Stomach (tissue), 9 donors: ENCODE results near the gene REN. TPM values are rescaled to one million over a fixed set of nuclear protein-coding genes. Genes with fewer than 3 reads are reported as not detected.
A peak's percentile ranks its signal among the peaks of the same experiment; 100 is the strongest.

Source experiments
- DNase-seq, 2 donors: peaks; one replicate each; pipeline versions ENCODE4 v3.0.0 to v3.0.0-alpha.2; 2013 to 2019
- H3K27ac ChIP-seq, 5 donors: fragments of 200-600 bp in 4 of 5; sonication (generic) in 4 of 5; one replicate each; pipeline ENCODE4 v1.5.1; 2013 to 2019; ENCODE audit warnings: mild to moderate bottlenecking in 1 of 5, moderate library complexity in 1 of 5
- H3K27me3 ChIP-seq, 3 donors: fragments of 200-600 bp; sonication (generic); one replicate each; pipeline ENCODE4 v1.5.1; 2017 to 2019; ENCODE audit warnings: mixed run types in 1 of 3
- H3K36me3 ChIP-seq, 4 donors: fragments of 200-600 bp; sonication (generic); 1 replicate in 3 of 4; 2 replicates in 1 of 4; pipeline ENCODE4 v1.5.1; 2016 to 2019
- H3K4me1 ChIP-seq, 4 donors: fragments of 200-600 bp; sonication (generic); one replicate each; pipeline ENCODE4 v1.5.1; 2016 to 2019
- H3K4me3 ChIP-seq, 4 donors: fragments of 200-600 bp; sonication (generic) in 3 of 4; one replicate each; pipeline ENCODE4 v1.5.1; 2016 to 2019; ENCODE audit warnings: mild to moderate bottlenecking in 1 of 4
- H3K9me3 ChIP-seq, 4 donors: fragments of 200-600 bp; sonication (generic); one replicate each; pipeline ENCODE4 v1.5.1; 2016 to 2019
- CTCF ChIP-seq, 7 experiments: fragments of 450-650 bp in 4 of 7; fragments of 200-600 bp in 3 of 7; sonication (generic) in 3 of 7; IDR thresholded peaks; one replicate each; pipeline ENCODE4 v1.5.1; 2016 to 2019; ENCODE audit warnings: antibody characterized with exemption in 7 of 7, control low read depth in 2 of 7, mild to moderate bottlenecking in 1 of 7
- EP300 ChIP-seq: sonication (generic); formaldehyde crosslinking; IDR thresholded peaks from one replicate; pipeline ENCODE4 v1.6.1; 2017; ENCODE audit warnings: antibody characterized with exemption
- POLR2A ChIP-seq, 4 donors: fragments of 450-650 bp; IDR thresholded peaks; one replicate each; pipeline ENCODE4 v1.6.1; 2016; ENCODE audit warnings: antibody characterized with exemption in 4 of 4, control low read depth in 2 of 4, mild to moderate bottlenecking in 1 of 4, moderate library complexity in 1 of 4
- POLR2AphosphoS5 ChIP-seq, 3 donors: sonication (generic); formaldehyde crosslinking; IDR thresholded peaks; one replicate each; pipeline ENCODE4 v1.6.1; 2016; ENCODE audit warnings: antibody characterized with exemption in 3 of 3
- WGBS, 5 donors: extraction: QIAGEN DNeasy Blood & Tissue Kit in 3 of 5; methylation state at CpG; one replicate each; pipeline versions ENCODE4 v1.1.5 to v1.1.7; 2013 to 2018; 5-methylcytosine and 5-hydroxymethylcytosine counted together
- intact Hi-C: fragments of 100-400 bp; cut with DNase I; formaldehyde crosslinking; loops from one replicate; pipeline ENCODE4 v1.15.1; 2023; ENCODE audit warnings: low total_unique reads
- polyA plus RNA-seq, 3 donors: library from polyadenylated mRNA; stranded (reverse); fragments of 200-250 nt; gene quantifications; one replicate each; pipeline ENCODE4 v1.2.3, GENCODE V29; 2013
- total RNA-seq, 5 donors: library from RNA; depleted of rRNA; stranded (reverse); fragments of >200 nt; gene quantifications; one replicate each; pipeline versions ENCODE4 v1.1.0 to v1.2.3, GENCODE V29; 2014 to 2016
- donor health status: healthy with polysubstance abuse.
- donor health status: Bipolar disorder and iron deficiency.
- donor health status: healthy.

REN gene
- total and polyA plus RNA-seq, 8 donors: 0.08 TPM; not detected in 7

- no peak for DNase-seq
- Histone ChIP-seq H3K4me1 (peaks cover 2 to 36% (median 15%) of the 10 kb centered on the region in 4 donors), H3K36me3 (peaks cover 11 to 42% (median 32%) of the 10 kb centered on the region in 4 donors), H3K4me3 (no peak overlapping the region), H3K9me3 (no peaks in the 10 kb centered on the region), H3K27me3 (no peaks in the 10 kb centered on the region), H3K27ac (peak overlapping the region in 2 of 5 donors; percentile 8 to 29)
- TF ChIP-seq POLR2A (IDR thresholded peaks at IDR 0.05): no peak
- no peak for TF ChIP-seq CTCF (IDR thresholded peaks at IDR 0.05)
- TF ChIP-seq EP300: no peak
- TF ChIP-seq POLR2AphosphoS5 (IDR thresholded peaks at IDR 0.05): no peak
- intact Hi-C loops: no loop called here
- 44 to 71% (median 65%) methylated on average over 1 of the region's 1 CpG for WGBS, 5 donors
Observed at GRCh38 chr1:204113896-204114295, 52.2 kb downstream of the REN start.

GRCh38 chr1:204112876-204113730 lies 53.0 kb downstream of the REN start:
- Histone ChIP-seq H3K36me3 (peaks cover 11 to 34% (median 25%) of the 10 kb centered on the region in 4 donors), H3K27me3 (no peaks in the 10 kb centered on the region), H3K4me3 (no peak overlapping the region), H3K9me3 (no peaks in the 10 kb centered on the region), H3K4me1 (peaks cover 5 to 44% (median 22%) of the 10 kb centered on the region in 4 donors), H3K27ac (peak overlapping the region in 3 of 5 donors; percentile 8 to 54 (median 49))
- DNase-seq: no peak
- no peak for TF ChIP-seq POLR2A (IDR thresholded peaks at IDR 0.05)
- TF ChIP-seq POLR2AphosphoS5 (IDR thresholded peaks at IDR 0.05): no peak
- TF ChIP-seq EP300: no peak
- TF ChIP-seq CTCF (IDR thresholded peaks at IDR 0.05): no peak
- intact Hi-C loops: no loop called here
- WGBS, 5 donors: 76 to 85% (median 83%) methylated on average over 8 to 11 of the region's 11 CpGs

DNA sequence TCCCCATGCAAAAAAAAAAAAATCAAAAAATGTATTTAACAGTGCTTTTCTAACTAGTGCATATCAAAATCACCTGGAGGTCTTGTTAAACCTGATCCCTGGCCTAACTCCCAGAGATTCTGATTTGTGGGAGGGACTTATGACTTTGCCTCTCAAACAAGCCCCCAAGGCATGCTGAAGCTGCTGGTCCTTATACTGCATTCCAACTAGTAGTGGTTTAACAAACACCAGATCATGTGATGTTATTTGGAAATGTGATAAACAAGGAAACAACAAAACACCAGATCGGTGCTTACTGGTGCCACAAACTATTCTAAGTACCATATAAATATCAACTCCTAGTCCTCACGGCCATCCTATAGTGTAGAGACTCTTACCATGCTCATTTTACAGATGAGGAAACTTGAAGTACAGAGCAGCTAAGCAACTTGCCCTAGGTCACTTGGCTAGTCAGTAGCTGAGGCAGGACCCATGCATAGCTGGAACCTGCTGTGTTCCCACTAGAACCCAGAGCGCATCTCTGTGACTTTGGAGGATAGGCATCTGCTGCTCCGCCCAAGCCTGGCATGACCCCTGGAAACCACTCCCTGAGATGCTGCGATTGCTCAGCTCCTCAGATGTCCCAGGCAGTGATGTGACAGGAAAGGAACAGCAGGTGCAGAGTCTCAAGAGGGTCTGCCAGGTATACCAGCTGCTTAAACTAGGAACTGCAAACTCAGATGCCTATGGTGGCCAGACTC lies 55.1 kb downstream of the REN start:
- Histone ChIP-seq H3K36me3 (peaks cover 0 to 13% (median 6%) of the 10 kb centered on the region in 4 donors), H3K4me3 (no peak overlapping the region), H3K9me3 (no peaks in the 10 kb centered on the region), H3K27me3 (no peaks in the 10 kb centered on the region), H3K27ac (no peak overlapping the region), H3K4me1 (peaks cover 5 to 52% (median 32%) of the 10 kb centered on the region in 4 donors)
- no peak for TF ChIP-seq EP300
- no peak for TF ChIP-seq POLR2A (IDR thresholded peaks at IDR 0.05)
- TF ChIP-seq CTCF (IDR thresholded peaks at IDR 0.05): no peak
- intact Hi-C loops: no loop called here
- WGBS, 5 donors: 73 to 86% (median 81%) methylated on average over 5 of the region's 5 CpGs
- no peak for DNase-seq

DNA sequence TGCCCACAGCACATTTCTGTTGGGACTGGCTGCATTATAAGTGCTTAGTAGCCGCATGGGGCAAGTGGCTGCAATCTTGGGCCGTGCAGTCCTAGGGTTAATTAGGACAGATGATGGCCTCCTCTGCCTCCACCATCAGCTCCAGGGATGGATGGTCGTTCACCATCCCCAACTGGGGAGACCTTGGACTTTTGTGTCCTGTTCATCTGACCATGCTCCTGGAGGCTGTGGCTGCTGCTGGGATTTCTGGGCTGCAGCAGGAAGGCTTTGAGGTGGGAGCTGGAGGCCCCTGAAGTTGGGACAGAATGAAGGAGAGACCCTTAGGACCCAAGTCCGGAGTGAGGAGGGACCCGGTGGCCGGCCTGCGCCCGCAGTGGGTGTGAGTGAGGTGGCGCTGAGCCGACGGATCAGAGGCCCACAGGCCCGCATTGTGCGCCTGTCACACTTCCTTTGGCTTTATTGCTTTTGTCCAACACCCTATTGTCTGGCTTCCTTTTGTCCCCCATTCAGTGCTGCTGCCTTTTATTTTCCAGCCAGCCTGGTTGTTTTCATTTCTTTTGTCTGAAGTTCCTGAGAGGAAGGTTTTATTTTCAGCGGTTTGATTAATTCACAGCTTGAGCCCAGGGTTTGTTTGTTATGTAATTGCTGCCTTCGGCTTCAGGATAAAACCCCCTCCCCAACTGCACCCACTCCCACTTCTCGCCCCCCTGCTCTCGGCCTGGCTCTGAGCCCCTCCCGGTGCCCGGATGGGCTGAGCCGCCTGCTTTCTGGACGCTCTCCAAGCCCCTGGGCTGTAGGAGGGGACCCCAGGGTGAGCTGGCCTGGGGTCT lies 57.6 kb downstream of the REN start:
- no peaks in the 10 kb centered on the region for H3K27me3 ChIP-seq
- TF ChIP-seq CTCF (IDR thresholded peaks at IDR 0.05) (no peak), POLR2AphosphoS5 (IDR thresholded peaks at IDR 0.05) (no peak), POLR2A (IDR thresholded peaks at IDR 0.05) (no peak), EP300 (no peak)
- 36 to 51% (median 40%) methylated on average over 20 to 21 of the region's 21 CpGs for WGBS, 5 donors
- H3K4me3 ChIP-seq: no peak overlapping the region
- peak overlapping the region in 4 of 5 donors; percentile 3 to 47 (median 26) for H3K27ac ChIP-seq
- intact Hi-C loops: no loop called here
- no peaks in the 10 kb centered on the region for H3K36me3 ChIP-seq
- no peaks in the 10 kb centered on the region for H3K9me3 ChIP-seq
- DNase-seq: no peak
- peaks cover 18 to 63% (median 46%) of the 10 kb centered on the region in 4 donors for H3K4me1 ChIP-seq
